Brain microvascular endothelial cell (primary cell): Measurements from ENCODE around the gene DHRS3.

ENCODE experiments used
- DNase-seq: peaks from one replicate; pipeline ENCODE4 v3.0.0-alpha.2; 2020
- H3K27ac ChIP-seq: fragments of 250-450 bp; sonication (Bioruptor Pico); 2 replicates; pipeline ENCODE4 v1.5.1; 2020; ENCODE audit warnings: mild to moderate bottlenecking, moderate library complexity
- H3K27me3 ChIP-seq: fragments of 250-450 bp; sonication (Bioruptor Pico); replicated peaks from 2 replicates; pipeline ENCODE4 v1.5.1; 2020; ENCODE audit warnings: mild to moderate bottlenecking
- H3K36me3 ChIP-seq: fragments of 250-450 bp; sonication (Bioruptor Pico); replicated peaks from 2 replicates; pipeline ENCODE4 v1.5.1; 2020; ENCODE audit warnings: mild to moderate bottlenecking
- H3K4me3 ChIP-seq: 2 replicates; pipeline ENCODE4 v1.5.1; 2011; ENCODE audit warnings: low read depth, mild to moderate bottlenecking, control low read depth, low read length, moderate library complexity
- CTCF ChIP-seq: IDR thresholded peaks from 2 replicates; pipeline ENCODE4 v1.5.1; 2011; ENCODE audit warnings: low read depth, mild to moderate bottlenecking, moderate library complexity, low read length, control low read depth, inconsistent platforms; ENCODE audit errors: missing control alignments
- in situ Hi-C: cut with HindIII; loops from 2 replicates; pipeline ENCODE4 v1.10.0; 2017; ENCODE audit warnings: low sequenced_read_pairs, low pct_ligation_motif_present

Gene DHRS3

GRCh38 chr1:12603224-12603623 lies 14.8 kb downstream of the DHRS3 start:
- Histone ChIP-seq H3K36me3 (peaks cover 77% of the 10 kb centered on the region), H3K4me3 (no peak overlapping the region), H3K27ac (peak overlapping the region; percentile 99), H3K27me3 (no peaks in the 10 kb centered on the region)
- TF ChIP-seq CTCF, result no peak
- in situ Hi-C loops, result no loop called here
- DNase-seq, result no peak

- H3K36me3 ChIP-seq, result peaks cover 76% of the 10 kb centered on the region
- no peak for DNase-seq
- no peaks in the 10 kb centered on the region for H3K27me3 ChIP-seq
- no peak for TF ChIP-seq CTCF
- H3K4me3 ChIP-seq, result no peak overlapping the region
- peak overlapping the region; percentile 99 for H3K27ac ChIP-seq
- in situ Hi-C loops, result no loop called here
Measured at GRCh38 chr1:12602659-12603024, 15.4 kb downstream of the DHRS3 start.

DNA sequence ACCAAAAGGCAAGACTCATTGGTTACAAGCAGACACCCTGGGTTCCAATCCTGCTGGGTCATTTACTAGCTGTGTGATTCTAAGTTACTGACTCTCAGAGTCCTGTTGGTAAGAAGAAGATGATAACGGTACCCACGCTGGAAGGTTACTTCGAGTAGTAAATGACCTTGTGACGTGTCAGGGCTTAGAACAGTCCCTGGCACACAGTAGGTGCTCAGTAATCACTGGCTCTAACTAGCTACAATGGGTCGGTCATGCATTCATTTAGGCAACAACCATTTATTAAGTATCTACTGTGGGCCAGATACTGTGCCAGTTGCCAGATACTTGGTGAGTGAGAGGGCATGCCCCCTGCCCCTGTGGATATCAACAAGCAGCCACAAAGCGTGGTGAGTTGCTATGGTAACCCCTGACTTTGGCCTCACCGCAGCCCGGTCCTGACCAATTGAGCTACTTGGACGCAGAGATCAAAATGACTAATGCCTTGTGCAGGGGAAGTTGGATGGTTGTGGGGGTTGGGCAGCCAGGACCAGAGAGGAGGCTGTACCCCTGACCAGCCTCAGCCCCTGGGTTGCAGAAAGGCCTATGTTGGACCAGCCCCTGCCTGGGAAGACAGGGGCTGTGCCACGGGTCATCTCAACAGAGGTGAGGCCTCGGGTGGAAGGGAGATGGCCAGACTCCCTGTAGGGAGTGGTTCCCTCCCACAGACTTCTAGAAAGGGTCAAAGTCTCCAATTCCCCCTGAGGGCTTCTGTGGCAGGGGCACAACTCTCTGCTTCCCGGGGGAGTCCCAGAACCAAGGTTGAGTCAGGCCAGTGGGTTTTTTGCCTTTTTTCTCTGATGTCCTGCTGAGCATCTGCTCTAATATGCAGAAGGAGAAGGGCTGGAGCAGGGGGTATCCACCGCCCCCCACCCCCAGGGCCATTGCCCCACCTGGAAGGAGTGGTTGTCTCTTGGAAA lies 16.0 kb downstream of the DHRS3 start:
- H3K27ac ChIP-seq, result peak overlapping the region; percentile 99
- no peak for TF ChIP-seq CTCF
- H3K36me3 ChIP-seq, result peaks cover 75% of the 10 kb centered on the region
- in situ Hi-C loops, result no loop called here
- no peaks in the 10 kb centered on the region for H3K27me3 ChIP-seq
- no peak overlapping the region for H3K4me3 ChIP-seq
- peak; percentile 93 for DNase-seq

DNA sequence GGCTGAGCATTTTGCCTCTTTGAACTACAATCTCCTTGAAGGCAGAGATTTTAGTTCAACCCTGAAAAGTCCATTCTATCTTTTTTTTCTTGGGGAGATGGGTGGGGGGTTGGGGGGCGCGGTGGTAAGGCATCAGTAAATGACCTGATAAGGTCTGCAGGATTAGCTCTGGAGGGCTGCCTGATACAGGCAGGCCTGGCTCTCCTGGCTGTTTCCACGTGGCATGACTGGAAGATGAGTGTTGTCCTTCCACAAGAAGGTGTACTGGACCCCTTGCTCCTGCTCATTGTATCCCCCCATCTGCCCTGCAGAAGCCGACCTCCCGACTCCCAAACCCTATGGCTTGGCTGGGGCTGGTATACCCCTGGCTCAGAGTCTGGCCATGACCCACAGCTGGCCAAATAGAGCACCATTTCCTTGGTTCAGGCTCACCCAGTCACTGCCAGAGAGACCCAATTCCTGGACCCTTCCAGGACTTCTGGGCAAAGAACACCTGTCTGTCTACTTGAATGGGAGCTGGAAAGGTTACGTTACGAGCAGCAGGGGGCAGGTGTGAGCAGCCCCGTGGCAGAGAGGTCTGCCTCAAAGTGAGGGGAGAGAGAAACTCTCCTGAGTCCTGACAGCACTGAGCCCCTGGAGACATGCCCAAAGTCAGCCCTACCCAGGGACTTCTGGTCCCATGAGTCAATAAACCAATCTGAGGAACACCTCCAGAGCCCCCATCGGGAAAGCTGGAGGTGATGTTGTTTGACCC lies 17.0 kb downstream of the DHRS3 start:
- Histone ChIP-seq H3K4me3 (no peak overlapping the region), H3K36me3 (peaks cover 68% of the 10 kb centered on the region), H3K27ac (peak overlapping the region; percentile 99), H3K27me3 (no peaks in the 10 kb centered on the region)
- peak; percentile 67 for TF ChIP-seq CTCF
- DNase-seq, result no peak
- in situ Hi-C loops, result no loop called here

DNA sequence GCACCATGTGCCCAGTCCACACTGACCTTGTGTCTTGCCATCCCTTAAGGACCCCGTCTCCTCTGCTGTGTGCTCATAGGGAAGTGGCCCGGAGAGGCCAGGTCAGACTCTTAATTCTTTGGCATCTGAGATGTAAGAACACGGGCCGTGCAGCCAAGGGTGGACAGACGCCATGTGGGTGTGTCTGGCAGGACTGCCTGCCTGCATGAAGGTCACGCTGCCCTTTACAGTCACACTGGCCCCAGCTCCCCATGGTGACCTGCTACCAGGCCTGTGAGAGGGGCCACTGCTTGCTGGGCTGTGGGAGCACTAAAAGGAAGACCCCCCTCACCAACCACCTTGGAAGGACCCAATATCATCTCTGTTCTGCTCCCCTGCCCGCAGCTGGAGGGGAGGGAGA lies 17.7 kb downstream of the DHRS3 start:
- Histone ChIP-seq H3K4me3 (no peak overlapping the region), H3K36me3 (peaks cover 63% of the 10 kb centered on the region), H3K27ac (peak overlapping the region; percentile 99), H3K27me3 (no peaks in the 10 kb centered on the region)
- DNase-seq, result no peak
- in situ Hi-C loops, result no loop called here
- no peak for TF ChIP-seq CTCF
